Measurements from ENCODE around the gene GPX1. TPM values are rescaled to one million over a fixed set of nuclear protein-coding genes. Genes with fewer than 3 reads are reported as not detected.
"Not testable (repeated sequence)": the region's sequence is repeated elsewhere in the genome, so short reads cannot be mapped to it uniquely, and the experiment has no call there.

The GPX1 gene
- total and polyA plus RNA-seq, 5 experiments from 2014 or later, result 73.6 to 249 (median 149) TPM

DNA sequence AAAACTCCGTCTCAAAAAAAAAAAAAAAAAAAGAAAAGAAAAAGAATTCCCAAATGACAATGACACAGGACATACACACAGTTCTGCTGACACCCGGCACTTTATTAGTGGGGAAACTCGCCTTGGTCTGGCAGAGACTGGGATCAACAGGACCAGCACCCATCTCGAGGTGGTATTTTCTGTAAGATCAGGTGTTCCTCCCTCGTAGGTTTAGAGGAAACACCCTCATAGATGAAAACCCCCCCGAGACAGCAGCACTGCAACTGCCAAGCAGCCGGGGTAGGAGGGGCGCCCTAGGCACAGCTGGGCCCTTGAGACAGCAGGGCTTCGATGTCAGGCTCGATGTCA is 1.1 kb downstream of the GPX1 start:
- H3K4me1 Mint-ChIP-seq, result peaks cover 14 to 42% (median 32%) of the 10 kb centered on the region in 4 donors
- H3K27me3 Mint-ChIP-seq, H3K9me3 Mint-ChIP-seq: not testable (repeated sequence)
- peak overlapping the region; percentile 87 to 98 (median 95) for H3K4me3 Mint-ChIP-seq
- DNase-seq (peak in 5 of 10 donors; percentile 10 to 68 (median 54)), ATAC-seq (peak; percentile 38 to 68)
- POLR2A ChIA-PET, result interaction anchor here (0.7 to 4.9 kb wide), 13 partner anchors 9 to 263 kb away, joined by 3 to 69 read pairs (median 4); partner anchors contain the start of genes NICN1, QRICH1, RHOA and TCTA
- H3K27ac Mint-ChIP-seq, result peak overlapping the region; percentile 90 to 99 (median 96)
- H3K36me3 Mint-ChIP-seq, result peaks cover 0 to 42% (median 17%) of the 10 kb centered on the region in 3 donors

DNA sequence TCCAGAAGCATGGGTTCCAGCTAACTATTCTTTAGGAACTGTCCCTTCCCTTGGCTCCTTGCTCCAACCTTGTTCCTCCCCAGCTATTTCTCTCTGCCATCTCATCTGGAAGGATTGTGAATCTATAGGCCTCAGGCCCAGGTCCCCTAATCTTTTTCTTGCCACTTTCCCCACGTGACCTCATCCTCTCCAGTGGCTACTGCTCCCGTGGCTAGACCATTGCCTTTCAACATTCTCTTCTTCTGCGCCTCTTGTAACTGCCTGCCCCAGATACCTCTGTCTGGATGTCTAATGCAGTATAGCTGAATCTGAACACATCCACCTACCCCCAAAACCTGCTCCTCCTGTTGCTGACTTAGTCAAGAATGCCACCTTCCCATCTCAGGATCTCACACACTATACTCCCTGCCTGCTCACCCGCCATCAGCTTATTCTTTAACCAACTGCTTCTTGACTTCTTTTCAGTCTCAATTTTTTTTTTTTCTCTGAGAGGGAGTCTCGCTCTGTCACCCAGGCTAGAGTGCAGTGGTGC is 5.2 kb downstream of the GPX1 start:
- POLR2A ChIA-PET, result interaction anchor here (0.5 to 2.9 kb wide), 3 partner anchors 9 to 39 kb away, joined by 3 to 19 read pairs (median 3); partner anchors contain the start of gene USP4
- Mint-ChIP-seq H3K4me1 (peaks cover 15 to 60% (median 28%) of the 10 kb centered on the region in 4 donors), H3K4me3 (peak overlapping the region in 1 of 10 donors; percentile 19), H3K9me3 (no peaks in the 10 kb centered on the region), H3K27ac (peak overlapping the region in 9 of 10 donors; percentile 32 to 82 (median 50)), H3K36me3 (peaks cover 0 to 11% (median 5%) of the 10 kb centered on the region in 3 donors), H3K27me3 (no peaks in the 10 kb centered on the region)
- ATAC-seq (no peak), DNase-seq (no peak)

DNA sequence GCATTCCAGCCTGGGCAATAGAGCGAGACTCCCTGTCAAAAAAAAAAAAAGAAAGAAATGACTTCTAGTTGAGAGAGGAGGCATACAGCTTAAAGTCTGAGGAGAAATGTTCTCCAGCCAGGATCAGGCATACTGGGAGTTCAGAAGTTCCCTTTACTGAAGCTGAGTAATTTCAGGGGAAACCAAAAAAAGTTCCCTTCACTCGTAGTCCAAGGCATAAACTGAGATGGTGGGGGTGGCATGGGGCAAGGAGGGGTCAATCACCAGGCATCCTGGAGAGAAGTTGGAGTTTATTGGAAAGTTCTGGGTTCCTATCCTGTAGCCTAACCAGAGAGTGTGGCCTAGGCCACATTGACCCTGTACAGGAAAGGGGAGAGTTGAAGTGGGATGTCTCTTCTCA is 5.9 kb downstream of the GPX1 start:
- Mint-ChIP-seq H3K4me3 (peak overlapping the region in 1 of 10 donors; percentile 45), H3K36me3 (peaks cover 0 to 11% (median 5%) of the 10 kb centered on the region in 3 donors), H3K4me1 (peaks cover 12 to 58% (median 25%) of the 10 kb centered on the region in 4 donors), H3K27ac (peak overlapping the region in 4 of 10 donors; percentile 40 to 89 (median 50)), H3K9me3 (no peaks in the 10 kb centered on the region), H3K27me3 (no peaks in the 10 kb centered on the region)
- POLR2A ChIA-PET, result interaction anchor here (0.5 to 2.9 kb wide), 4 partner anchors 12 to 111 kb away, joined by 3 to 19 read pairs (median 3); partner anchors contain the start of gene USP4
- DNase-seq (no peak), ATAC-seq (no peak)

DNA sequence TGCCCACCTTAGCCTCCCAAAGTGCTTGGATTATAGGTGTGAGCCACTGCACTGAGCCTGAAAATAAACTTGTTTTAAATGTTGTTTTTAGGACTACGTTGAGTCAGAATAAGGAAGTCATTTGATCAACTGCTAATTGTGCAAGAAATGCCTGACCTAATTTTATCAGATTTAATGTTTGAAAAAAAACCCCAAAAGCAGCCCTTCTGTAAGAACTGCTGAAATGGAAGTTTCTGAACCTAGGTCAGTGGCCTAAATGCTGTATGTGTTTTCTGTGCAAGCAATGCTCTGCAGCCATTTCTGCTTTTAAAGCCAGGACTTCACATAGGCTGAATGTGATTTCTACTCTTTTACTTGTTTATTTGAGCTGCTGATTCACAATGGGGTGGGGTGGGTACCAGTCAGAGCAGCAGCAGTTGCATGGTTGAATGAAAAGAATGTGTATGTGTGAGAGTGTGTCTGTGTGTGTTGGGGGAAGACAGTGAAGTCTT is 6.6 kb downstream of the GPX1 start:
- DNase-seq (no peak), ATAC-seq (no peak)
- peaks cover 11 to 60% (median 20%) of the 10 kb centered on the region in 4 donors for H3K4me1 Mint-ChIP-seq
- H3K4me3 Mint-ChIP-seq, result peak overlapping the region in 1 of 10 donors; percentile 45
- POLR2A ChIA-PET, result interaction anchor here (0.6 to 2.9 kb wide), 3 partner anchors 9 to 112 kb away, joined by 3 to 19 read pairs (median 3); partner anchors contain the start of gene USP4
- peak overlapping the region in 8 of 10 donors; percentile 2 to 89 (median 46) for H3K27ac Mint-ChIP-seq
- no peaks in the 10 kb centered on the region for H3K27me3 Mint-ChIP-seq
- H3K36me3 Mint-ChIP-seq, result peaks cover 0 to 10% (median 5%) of the 10 kb centered on the region in 3 donors
- no peaks in the 10 kb centered on the region for H3K9me3 Mint-ChIP-seq

DNA sequence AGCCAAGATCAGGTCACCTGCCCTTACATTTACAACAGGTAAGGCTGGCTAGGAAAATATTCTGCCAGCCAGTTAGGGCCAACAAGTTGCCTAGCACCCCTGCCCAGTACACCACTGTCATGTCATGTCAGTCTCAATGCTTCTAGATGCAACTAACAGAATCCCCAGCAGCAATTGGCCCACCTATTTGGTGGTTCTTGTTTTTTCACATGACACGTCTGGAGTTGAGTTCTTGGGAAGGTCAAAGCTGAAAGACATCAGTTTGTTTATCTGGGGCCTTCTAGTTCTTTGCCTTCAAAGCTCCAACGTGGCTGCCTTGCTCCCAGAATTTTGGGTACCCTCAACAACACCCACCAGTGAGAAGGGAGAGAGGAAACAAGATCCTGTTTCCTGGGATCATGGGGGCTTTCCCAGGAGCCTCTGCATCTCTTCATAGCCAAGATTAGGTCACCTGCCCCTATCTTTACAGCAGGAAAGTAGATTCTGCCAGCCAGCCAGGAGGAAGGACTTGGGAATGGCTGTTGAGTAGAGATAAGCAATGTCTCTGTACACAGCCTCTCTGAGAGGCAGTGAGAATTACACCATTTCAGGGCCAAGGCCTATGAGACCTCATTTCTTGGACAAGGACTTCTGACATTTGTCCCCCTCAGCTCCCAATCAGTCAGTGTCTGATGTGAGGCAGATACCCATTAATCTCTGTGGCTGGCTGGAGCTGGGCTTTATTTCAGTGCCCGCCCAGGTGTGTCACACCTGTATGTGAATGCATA is 8.6 kb downstream of the GPX1 start:
- no peaks in the 10 kb centered on the region for H3K9me3 Mint-ChIP-seq
- POLR2A ChIA-PET, result interaction anchor here (0.6 to 1.0 kb wide), 3 partner anchors 10 to 330 kb away, joined by 3 to 7 read pairs (median 5); partner anchors contain the start of gene USP4
- no peak for ATAC-seq
- no peak for DNase-seq
- H3K4me3 Mint-ChIP-seq, result no peak overlapping the region
- no peaks in the 10 kb centered on the region for H3K27me3 Mint-ChIP-seq
- H3K4me1 Mint-ChIP-seq, result peaks cover 9 to 54% (median 15%) of the 10 kb centered on the region in 4 donors
- peak overlapping the region in 1 of 10 donors; percentile 23 for H3K27ac Mint-ChIP-seq
- peaks cover 0 to 2% (median 0%) of the 10 kb centered on the region in 3 donors for H3K36me3 Mint-ChIP-seq

DNA sequence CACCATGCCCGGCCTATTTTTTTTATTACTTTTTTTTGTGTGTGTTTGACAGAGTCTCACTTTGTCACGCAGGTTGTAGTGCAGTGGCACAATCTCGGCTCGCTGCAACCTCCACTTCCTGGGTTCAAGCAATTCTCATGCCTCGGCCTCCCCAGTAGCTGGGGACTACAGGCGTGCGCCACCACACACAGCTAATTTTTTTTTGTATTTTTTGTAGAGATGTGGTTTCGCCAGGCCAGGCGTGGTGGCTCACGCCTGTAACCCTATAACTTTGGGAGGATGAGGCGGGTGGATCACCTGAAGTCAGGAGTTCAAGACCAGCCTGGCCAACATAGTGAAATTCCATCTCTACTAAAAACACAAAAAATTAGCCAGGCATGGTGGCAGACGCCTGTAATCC is 9.8 kb downstream of the GPX1 start:
- not testable (repeated sequence) for H3K36me3 Mint-ChIP-seq, H3K4me3 Mint-ChIP-seq, ATAC-seq, H3K9me3 Mint-ChIP-seq, H3K27ac Mint-ChIP-seq, DNase-seq, H3K27me3 Mint-ChIP-seq
- peaks cover 9 to 55% (median 15%) of the 10 kb centered on the region in 4 donors for H3K4me1 Mint-ChIP-seq
- POLR2A ChIA-PET, result interaction anchor here (0.6 to 1.0 kb wide), 3 partner anchors 7 to 18 kb away, joined by 3 to 8 read pairs (median 3); partner anchors contain the start of gene GPX1

DNA sequence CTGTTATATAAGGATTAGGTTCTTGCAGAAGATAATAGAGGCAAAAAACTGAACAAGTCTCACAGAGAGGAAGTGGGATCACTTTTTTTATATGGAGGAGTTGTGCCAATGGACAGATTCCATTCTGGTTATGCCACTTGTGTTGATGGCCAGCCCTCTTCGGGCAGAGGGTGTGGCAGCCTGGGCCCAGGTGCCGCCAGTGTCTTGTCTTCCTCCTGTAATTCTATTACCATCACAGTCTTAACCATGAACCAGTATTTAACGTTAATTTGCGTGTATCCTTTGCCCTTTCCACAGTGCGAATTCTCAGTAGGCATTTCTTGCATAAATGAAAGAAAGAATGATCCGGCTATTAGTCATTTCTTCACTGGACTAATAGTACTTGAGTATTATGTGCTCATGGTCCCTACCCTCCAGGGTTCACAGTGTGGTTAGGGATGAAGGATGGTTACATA is 11.3 kb downstream of the GPX1 start:
- POLR2A ChIA-PET, result no interaction called here
- ATAC-seq (no peak), DNase-seq (no peak)
- Mint-ChIP-seq H3K4me3 (no peak overlapping the region), H3K27ac (peak overlapping the region in 2 of 10 donors; percentile 36 to 58), H3K27me3 (no peaks in the 10 kb centered on the region), H3K36me3 (no peaks in the 10 kb centered on the region), H3K4me1 (peaks cover 8 to 56% (median 16%) of the 10 kb centered on the region in 4 donors), H3K9me3 (no peaks in the 10 kb centered on the region)

DNA sequence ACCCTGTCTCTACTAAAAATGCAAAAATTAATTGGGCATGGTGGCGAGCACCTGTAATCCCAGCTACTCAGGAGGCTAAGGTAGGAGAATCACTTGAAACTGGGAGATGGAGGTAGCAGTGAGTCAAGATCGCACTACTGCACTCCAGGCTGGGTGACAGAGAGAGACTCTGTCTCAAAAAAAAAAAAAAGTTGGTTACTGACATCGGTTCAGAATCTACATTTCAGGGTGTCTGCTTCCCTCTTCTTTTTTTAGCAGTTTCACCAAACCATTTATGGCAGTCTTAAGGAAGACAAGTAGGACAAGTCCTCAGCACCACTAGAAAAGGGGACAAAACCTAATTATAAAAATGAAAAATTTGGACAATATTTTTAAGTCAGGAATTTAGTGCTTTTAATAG is 15.0 kb downstream of the GPX1 start:
- no peak overlapping the region for H3K4me3 Mint-ChIP-seq
- peak overlapping the region in 3 of 10 donors; percentile 57 to 97 (median 97) for H3K27ac Mint-ChIP-seq
- peaks cover 25 to 66% (median 43%) of the 10 kb centered on the region in 4 donors for H3K4me1 Mint-ChIP-seq
- H3K9me3 Mint-ChIP-seq, result no peaks in the 10 kb centered on the region
- DNase-seq (no peak), ATAC-seq (no peak)
- peaks cover 0 to 1% (median 0%) of the 10 kb centered on the region in 3 donors for H3K36me3 Mint-ChIP-seq
- no peaks in the 10 kb centered on the region for H3K27me3 Mint-ChIP-seq
- POLR2A ChIA-PET, result interaction anchor here (0.7 to 1.3 kb wide), 8 partner anchors 8 to 887 kb away, joined by 3 to 7 read pairs (median 4); no protein-coding TSS in a partner anchor

DNA sequence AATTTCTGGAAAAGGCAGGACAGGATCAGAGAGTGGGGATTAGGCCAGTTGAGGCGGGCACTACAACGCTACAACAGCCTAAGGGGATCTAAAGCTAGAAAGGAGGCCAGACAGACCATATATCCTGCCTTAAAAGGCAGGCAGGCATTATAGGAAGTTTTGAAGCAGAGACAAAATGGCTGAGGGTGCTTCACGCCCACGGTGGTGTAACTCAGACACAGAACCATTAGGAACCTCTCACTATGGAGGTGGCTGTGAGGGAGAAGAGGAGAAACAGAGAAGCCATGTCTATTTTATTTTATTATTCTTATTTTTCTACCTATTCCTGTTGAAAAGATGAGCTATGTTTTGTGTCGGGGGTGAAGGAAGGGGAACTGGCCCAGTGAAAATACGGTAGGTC is 16.2 kb downstream of the GPX1 start:
- POLR2A ChIA-PET, result interaction anchor here (0.8 to 1.2 kb wide), 3 partner anchors 47 to 249 kb away, joined by 4 to 6 read pairs (median 5); partner anchors contain the start of genes QRICH1 and RHOA
- H3K4me1 Mint-ChIP-seq, result peaks cover 27 to 66% (median 46%) of the 10 kb centered on the region in 4 donors
- peak overlapping the region in 9 of 10 donors; percentile 10 to 71 (median 62) for H3K4me3 Mint-ChIP-seq
- ATAC-seq (no peak), DNase-seq (no peak)
- H3K27me3 Mint-ChIP-seq, result no peaks in the 10 kb centered on the region
- peak overlapping the region; percentile 85 to 99 (median 97) for H3K27ac Mint-ChIP-seq
- no peaks in the 10 kb centered on the region for H3K9me3 Mint-ChIP-seq
- peaks cover 0 to 7% (median 0%) of the 10 kb centered on the region in 3 donors for H3K36me3 Mint-ChIP-seq

DNA sequence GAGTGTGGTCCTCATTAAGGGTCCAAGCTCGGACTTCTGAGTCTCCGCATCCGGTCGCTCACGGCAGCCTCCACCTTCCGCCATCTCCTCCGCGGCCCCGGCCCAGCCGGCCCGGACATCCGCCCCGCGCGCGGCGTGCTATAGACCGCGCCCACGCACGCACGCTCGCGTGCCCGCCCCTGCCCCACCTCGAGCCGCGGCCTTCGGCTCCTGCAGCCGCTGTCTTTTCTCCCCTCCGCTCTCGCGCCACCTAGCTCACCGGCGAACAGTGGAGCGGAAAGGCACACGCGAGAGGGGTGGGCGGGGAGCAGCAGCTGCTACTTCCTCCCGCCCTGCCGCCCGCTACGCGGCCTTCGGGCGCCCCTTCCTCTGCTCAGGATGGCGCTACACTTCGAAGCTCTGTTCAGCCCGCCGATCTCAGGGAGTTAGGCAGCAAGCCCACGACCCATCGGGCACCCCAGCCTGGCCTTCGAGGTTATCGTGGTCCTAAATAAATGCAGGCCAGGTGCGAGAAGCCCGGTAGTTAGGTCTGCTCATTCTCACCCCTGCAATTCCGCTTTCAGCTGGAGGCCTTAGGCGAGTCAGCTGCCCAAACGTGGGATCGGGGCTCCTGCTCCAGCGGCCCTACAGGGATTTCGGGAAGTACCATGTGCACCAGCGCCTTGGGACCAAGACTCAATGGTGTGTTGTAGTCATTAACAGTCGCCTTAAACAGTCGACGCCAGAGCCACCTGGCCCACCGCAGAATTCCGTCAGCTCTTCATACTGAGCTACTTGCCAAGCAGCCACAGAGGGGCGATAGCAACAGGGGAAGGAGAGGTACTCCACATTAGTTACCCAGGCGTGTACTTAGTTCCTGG is 18.0 kb downstream of the GPX1 start, which contains the start of gene USP4:
TSS of gene USP4 (minus strand) at position 113 of the 860 bp plus-strand sequence. CDS start at position 84, 29 bp downstream.
- DNase-seq (peak; percentile 81 to 96 (median 88)), ATAC-seq (peak; percentile 87 to 89)
- Mint-ChIP-seq H3K36me3 (peaks cover 0 to 23% (median under 1%) of the 10 kb centered on the region in 3 donors), H3K4me3 (peak within 1 kb of the TSS; percentile 82 to 99 (median 92)), H3K27ac (peak within 1 kb of the TSS; percentile 97 to 99 (median 98)), H3K4me1 (peaks cover 30 to 57% (median 45%) of the 10 kb centered on the region in 4 donors), H3K9me3 (no peaks in the 10 kb centered on the region), H3K27me3 (no peaks in the 10 kb centered on the region)
- POLR2A ChIA-PET, result interaction anchor here (0.6 to 3.1 kb wide), 33 partner anchors 10 to 982 kb away, joined by 3 to 75 read pairs (median 5); partner anchors contain the start of genes BSN, CCDC71, DAG1 and GPX1

DNA sequence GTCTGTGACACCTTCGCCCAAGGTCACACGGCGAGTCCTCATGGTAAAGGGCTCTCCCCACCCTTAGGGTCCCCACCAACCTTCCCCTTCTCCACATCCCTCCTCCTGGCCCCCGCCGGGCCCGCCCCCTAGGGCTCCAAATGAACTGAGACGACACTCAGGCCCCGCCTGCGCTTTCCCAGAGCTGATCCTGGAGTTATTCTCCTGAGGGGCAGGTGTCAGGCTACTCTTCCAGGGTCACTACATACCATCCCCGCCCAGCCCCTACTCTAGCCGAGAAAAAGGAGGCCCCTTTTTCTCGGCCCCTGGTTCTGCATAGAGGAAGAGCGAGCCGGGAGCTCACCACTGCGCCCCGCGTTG is 18.6 kb downstream of the GPX1 start:
- Mint-ChIP-seq H3K9me3 (no peaks in the 10 kb centered on the region), H3K36me3 (peaks cover 0 to 29% (median 3%) of the 10 kb centered on the region in 3 donors), H3K27me3 (no peaks in the 10 kb centered on the region), H3K4me1 (peaks cover 28 to 54% (median 44%) of the 10 kb centered on the region in 4 donors), H3K4me3 (peak overlapping the region; percentile 82 to 99 (median 92)), H3K27ac (peak overlapping the region; percentile 97 to 99 (median 98))
- peak; percentile 0 to 1 for ATAC-seq
- DNase-seq, result peak in 3 of 10 donors; percentile 4 to 11 (median 8)
- POLR2A ChIA-PET, result interaction anchor here (0.6 to 3.1 kb wide), 30 partner anchors 10 to 983 kb away, joined by 3 to 75 read pairs (median 6); partner anchors contain the start of genes BSN, CCDC71, DAG1 and GPX1
